Fibroblast of lung (primary cell): ENCODE results near the gene GARIN5B. TPM values are rescaled to one million over a fixed set of nuclear protein-coding genes. Genes with fewer than 3 reads are reported as not detected.

ENCODE experiments used
- DNase-seq, 2 donors: peaks; one replicate each; pipeline versions ENCODE4 v3.0.0 to v3.0.0-alpha.2; 2010; ENCODE audit warnings: low read depth in 2 of 2
- H2AFZ ChIP-seq: 2 replicates; pipeline ENCODE4 v1.5.1; 2012; ENCODE audit warnings: low read length, control low read depth, inconsistent platforms
- H3K27ac ChIP-seq: 2 replicates; pipeline ENCODE4 v1.5.1; 2011; ENCODE audit warnings: low read length, control low read depth; ENCODE audit not compliant: insufficient read depth
- H3K27me3 ChIP-seq: 2 replicates; pipeline ENCODE4 v1.5.1; 2011; ENCODE audit warnings: mild to moderate bottlenecking, low read length; ENCODE audit not compliant: control insufficient read depth, insufficient read depth
- H3K36me3 ChIP-seq: 2 replicates; pipeline ENCODE4 v1.5.1; 2011; ENCODE audit warnings: low read length; ENCODE audit not compliant: control insufficient read depth, insufficient read depth
- H3K4me1 ChIP-seq: 2 replicates; pipeline ENCODE4 v1.5.1; 2011; ENCODE audit warnings: low read length; ENCODE audit not compliant: control insufficient read depth, insufficient read depth; ENCODE audit errors: extremely low read depth
- H3K4me2 ChIP-seq: 2 replicates; pipeline ENCODE4 v1.5.1; 2011; ENCODE audit warnings: low read length, control low read depth; ENCODE audit not compliant: insufficient read depth; ENCODE audit errors: extremely low read depth
- H3K4me3 ChIP-seq, 4 experiments: fragments of 200-600 bp in 1 of 4; sonication (generic) in 1 of 4; replicated peaks in 1 of 4; 2 replicates each; pipeline ENCODE4 v1.5.1; 2011 to 2016; ENCODE audit warnings: low read length in 4 of 4, low read depth in 3 of 4, mild to moderate bottlenecking in 3 of 4, control low read depth in 2 of 4, inconsistent platforms in 1 of 4, mixed read lengths in 1 of 4; ENCODE audit not compliant: insufficient read depth in 1 of 4; ENCODE audit errors: control extremely low read depth in 1 of 4
- H3K79me2 ChIP-seq: 2 replicates; pipeline ENCODE4 v1.5.1; 2012; ENCODE audit warnings: mild to moderate bottlenecking, low read length, inconsistent platforms; ENCODE audit not compliant: control insufficient read depth, insufficient read depth
- H3K9ac ChIP-seq: 2 replicates; pipeline ENCODE4 v1.5.1; 2011; ENCODE audit warnings: mild to moderate bottlenecking, low read length, control low read depth; ENCODE audit not compliant: insufficient read depth
- H3K9me3 ChIP-seq: 2 replicates; pipeline ENCODE4 v1.5.1; 2012; ENCODE audit warnings: low read depth, low read length; ENCODE audit not compliant: control insufficient read depth, insufficient read depth
- H4K20me1 ChIP-seq: 2 replicates; pipeline ENCODE4 v1.5.1; 2011; ENCODE audit warnings: low read length; ENCODE audit not compliant: control insufficient read depth, insufficient read depth; ENCODE audit errors: extremely low read depth
- CTCF ChIP-seq, 2 donors: IDR thresholded peaks in 1 of 2; conservative IDR thresholded peaks in 1 of 2; 1 replicate in 1 of 2; 2 replicates in 1 of 2; pipeline ENCODE4 v1.5.1; 2011 to 2012; ENCODE audit warnings: low read length in 2 of 2, control low read depth in 1 of 2, inconsistent platforms in 1 of 2, low read depth in 1 of 2, mild to moderate bottlenecking in 1 of 2
- EZH2 ChIP-seq: IDR thresholded peaks from 2 replicates; pipeline ENCODE4 v1.5.1; 2012; ENCODE audit warnings: low read length, control low read depth, mild to moderate bottlenecking; ENCODE audit errors: missing control alignments
- polyA plus RNA-seq, 2 donors: library from polyadenylated mRNA; depleted of rRNA in 1 of 2; stranded (reverse) in 1 of 2; unstranded in 1 of 2; fragments of >200 nt; gene quantifications; 2 replicates each; pipeline ENCODE4 v1.2.1, GENCODE V29; 2011 to 2012; ENCODE audit warnings: missing spikeins in 1 of 2
- total RNA-seq: library from RNA; depleted of rRNA; stranded (reverse); fragments of >200 nt; gene quantifications from 2 replicates; pipeline ENCODE4 v1.2.1, GENCODE V29; 2014

The GARIN5B gene
- total and polyA plus RNA-seq, 2 donors (not counting 1 experiment from before 2014, with no cell fraction given): not detected

GRCh38 chr19:55386493-55386971 lies 23.5 kb upstream of the GARIN5B start:
- H3K4me1 ChIP-seq: peaks cover 22% of the 10 kb centered on the region
- peak overlapping the region; percentile 50 to 98 (median 88) for H3K4me3 ChIP-seq
- no peak overlapping the region for H2AFZ ChIP-seq
- H4K20me1 ChIP-seq: peaks cover 3% of the 10 kb centered on the region
- H3K9ac ChIP-seq: peak overlapping the region; percentile 75
- peaks cover 46% of the 10 kb centered on the region for H3K79me2 ChIP-seq
- DNase-seq: peak in 1 of 2 donors; percentile 30
- no peaks in the 10 kb centered on the region for H3K9me3 ChIP-seq
- H3K4me2 ChIP-seq: peak overlapping the region; percentile 94
- peaks cover 29% of the 10 kb centered on the region for H3K36me3 ChIP-seq
- peak overlapping the region; percentile 87 for H3K27ac ChIP-seq
- TF ChIP-seq CTCF (conservative IDR thresholded peaks at IDR 0.05 in 1 of 2, IDR thresholded peaks at IDR 0.05 in 1 of 2; ENCODE audit: low read depth in 1 of 2, low read length in 2 of 2): no peak
- no peak for TF ChIP-seq EZH2
- no peaks in the 10 kb centered on the region for H3K27me3 ChIP-seq

GRCh38 chr19:55385724-55386492 lies 22.8 kb upstream of the GARIN5B start, which contains the start of gene RPL28:
Gene RPL28, plus strand, starts transcription at chr19:55385932. Its CDS starts 426 bp downstream, at chr19:55386358.
- H3K4me1 ChIP-seq: peaks cover 19% of the 10 kb centered on the region
- TF ChIP-seq CTCF (conservative IDR thresholded peaks at IDR 0.05 in 1 of 2, IDR thresholded peaks at IDR 0.05 in 1 of 2; ENCODE audit: low read depth in 1 of 2, low read length in 2 of 2) (no peak), EZH2 (no peak)
- peak within 1 kb of the TSS; percentile 50 to 98 (median 88) for H3K4me3 ChIP-seq
- H2AFZ ChIP-seq: peak within 1 kb of the TSS; percentile 81
- peak within 1 kb of the TSS; percentile 94 for H3K4me2 ChIP-seq
- no peaks in the 10 kb centered on the region for H3K9me3 ChIP-seq
- peak within 1 kb of the TSS; percentile 87 for H3K27ac ChIP-seq
- no peaks in the 10 kb centered on the region for H3K27me3 ChIP-seq
- peaks cover 46% of the 10 kb centered on the region for H3K79me2 ChIP-seq
- peaks cover 29% of the 10 kb centered on the region for H3K36me3 ChIP-seq
- H3K9ac ChIP-seq: peak within 1 kb of the TSS; percentile 75
- peak; percentile 94 to 98 for DNase-seq
- H4K20me1 ChIP-seq: peaks cover 3% of the 10 kb centered on the region

GRCh38 chr19:55384920-55385723 lies 22.1 kb upstream of the GARIN5B start:
- Histone ChIP-seq H3K36me3 (peaks cover 27% of the 10 kb centered on the region), H3K27ac (peak overlapping the region; percentile 87), H3K4me3 (peak overlapping the region; percentile 20 to 98 (median 72)), H3K4me2 (peak overlapping the region; percentile 82), H3K4me1 (peaks cover 18% of the 10 kb centered on the region), H3K27me3 (no peaks in the 10 kb centered on the region), H4K20me1 (peaks cover 3% of the 10 kb centered on the region), H2AFZ (peak overlapping the region; percentile 81), H3K79me2 (peaks cover 42% of the 10 kb centered on the region), H3K9ac (peak overlapping the region; percentile 75), H3K9me3 (no peaks in the 10 kb centered on the region)
- TF ChIP-seq CTCF (conservative IDR thresholded peaks at IDR 0.05 in 1 of 2, IDR thresholded peaks at IDR 0.05 in 1 of 2; ENCODE audit: low read depth in 1 of 2, low read length in 2 of 2) (no peak), EZH2 (no peak)
- peak; percentile 93 to 96 for DNase-seq
